ENCODE results near the gene PFN4. TPM values are rescaled to one million over a fixed set of nuclear protein-coding genes. Genes with fewer than 3 reads are reported as not detected.
"Not testable (repeated sequence)": the region's sequence is repeated elsewhere in the genome, so short reads cannot be mapped to it uniquely, and the experiment has no call there.

Gene PFN4
- total RNA-seq, 1 donor from 2014 or later, result 1.3 TPM

DNA sequence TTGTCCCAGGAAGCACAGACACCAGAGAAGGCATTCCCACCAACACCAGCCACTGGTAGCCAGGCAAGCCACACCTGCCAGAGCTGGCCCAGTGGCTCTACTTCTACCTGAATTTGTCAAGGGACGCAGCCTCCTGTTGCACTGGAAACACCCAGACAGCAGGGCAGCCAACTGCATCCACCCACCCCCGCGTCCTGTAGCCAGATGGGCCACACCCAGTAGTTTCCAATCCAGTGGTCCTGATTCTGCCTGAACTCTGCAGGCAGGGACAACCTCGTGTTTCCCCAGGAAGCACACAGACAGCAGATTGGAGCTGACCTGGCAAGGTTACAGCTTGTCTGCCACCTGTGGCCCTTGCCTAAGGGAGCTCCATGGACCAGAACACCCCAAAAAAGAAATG lies 18.2 kb downstream of the PFN4 start:
- Mint-ChIP-seq H3K27ac (no peak overlapping the region), H3K36me3 (peaks cover 45% of the 10 kb centered on the region), H3K9me3 (peaks cover 47% of the 10 kb centered on the region), H3K4me1 (no peaks in the 10 kb centered on the region), H3K27me3 (ENCODE audit: low read depth) (no peaks in the 10 kb centered on the region), H3K4me3 (no peak overlapping the region)
- TF ChIP-seq CTCF (IDR thresholded peaks at IDR 0.05; ENCODE audit: unreplicated experiment), result no peak
- no peak for DNase-seq (ENCODE audit: low spot score in 2 of 2, unreplicated experiment in 2 of 2)

DNA sequence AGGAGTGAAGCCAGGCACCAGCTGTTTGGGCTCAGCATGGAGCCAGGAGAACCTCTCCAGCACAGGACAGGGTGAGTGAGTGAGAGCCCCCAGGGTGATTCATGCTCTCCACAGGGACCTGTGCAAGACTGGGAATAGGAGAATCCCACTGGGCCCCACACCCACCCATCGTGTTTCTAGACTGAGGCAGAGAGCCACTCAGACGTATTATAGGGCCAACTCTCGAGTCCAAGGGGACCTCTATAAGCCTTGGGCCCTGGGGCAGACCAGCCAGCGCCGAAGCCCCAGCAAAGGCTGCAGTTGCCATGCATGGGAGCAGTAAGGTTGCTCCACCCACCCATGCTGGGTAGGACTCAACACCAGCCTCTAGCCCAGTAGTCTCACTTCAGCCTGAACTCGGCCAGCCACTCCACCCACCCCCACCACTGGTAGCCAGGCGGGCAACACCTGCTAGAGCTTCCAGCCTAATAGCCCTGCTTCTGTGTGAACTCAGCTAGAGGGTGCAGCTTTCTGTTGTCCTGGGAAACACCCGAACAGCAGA lies 19.0 kb downstream of the PFN4 start:
- no peak for DNase-seq (ENCODE audit: low spot score in 2 of 2, unreplicated experiment in 2 of 2)
- Mint-ChIP-seq H3K27me3 (ENCODE audit: low read depth) (no peaks in the 10 kb centered on the region), H3K27ac (no peak overlapping the region), H3K4me3 (no peak overlapping the region), H3K36me3 (peaks cover 48% of the 10 kb centered on the region), H3K4me1 (no peaks in the 10 kb centered on the region), H3K9me3 (peaks cover 46% of the 10 kb centered on the region)
- TF ChIP-seq CTCF (IDR thresholded peaks at IDR 0.05; ENCODE audit: unreplicated experiment), result no peak

DNA sequence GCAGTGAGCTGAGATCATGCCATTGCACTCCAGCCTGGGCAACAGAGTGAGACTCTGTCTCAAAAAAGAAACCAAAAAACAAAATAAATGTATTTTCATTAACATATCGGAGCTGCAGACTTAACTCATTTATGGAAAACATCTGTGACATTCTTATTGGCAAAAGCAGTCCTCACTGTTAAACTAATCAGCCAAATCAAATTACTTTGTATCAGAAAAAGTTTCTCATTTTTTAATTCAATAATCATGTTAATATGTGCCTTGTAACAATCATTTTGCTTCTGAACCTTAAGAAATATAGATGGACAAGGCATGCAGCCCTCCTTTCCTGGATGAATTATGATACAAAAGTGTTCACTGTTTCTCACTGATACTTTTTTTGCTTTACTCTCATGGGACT lies 20.5 kb downstream of the PFN4 start:
- H3K36me3 Mint-ChIP-seq, result peaks cover 49% of the 10 kb centered on the region
- H3K27ac Mint-ChIP-seq, result no peak overlapping the region
- peaks cover 50% of the 10 kb centered on the region for H3K9me3 Mint-ChIP-seq
- no peak for DNase-seq (ENCODE audit: low spot score in 2 of 2, unreplicated experiment in 2 of 2)
- no peak overlapping the region for H3K4me3 Mint-ChIP-seq
- no peaks in the 10 kb centered on the region for H3K27me3 Mint-ChIP-seq (ENCODE audit: low read depth)
- no peak for TF ChIP-seq CTCF (IDR thresholded peaks at IDR 0.05; ENCODE audit: unreplicated experiment)
- no peaks in the 10 kb centered on the region for H3K4me1 Mint-ChIP-seq

DNA sequence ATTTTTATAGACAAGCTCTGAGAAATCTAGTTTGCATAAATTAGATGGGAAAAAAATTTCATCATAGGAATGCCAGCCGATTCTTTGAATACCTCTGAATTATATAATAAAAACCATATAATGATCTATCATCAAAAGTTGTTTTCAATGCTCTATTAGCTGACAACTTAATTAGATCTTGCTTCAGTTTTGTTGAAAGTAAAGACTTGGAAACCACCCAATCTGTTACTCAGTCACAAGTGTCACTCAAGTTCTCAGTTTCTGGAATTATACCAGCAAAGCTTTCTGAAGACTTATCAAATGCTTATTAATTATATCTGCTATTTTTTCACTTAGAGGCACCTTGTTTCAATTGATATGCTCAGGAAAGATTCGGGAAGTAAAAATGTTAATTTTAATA lies 21.1 kb downstream of the PFN4 start:
- no peaks in the 10 kb centered on the region for H3K4me1 Mint-ChIP-seq
- H3K27ac Mint-ChIP-seq, result no peak overlapping the region
- peaks cover 50% of the 10 kb centered on the region for H3K9me3 Mint-ChIP-seq
- no peak for DNase-seq (ENCODE audit: low spot score in 2 of 2, unreplicated experiment in 2 of 2)
- H3K36me3 Mint-ChIP-seq, result peaks cover 48% of the 10 kb centered on the region
- no peaks in the 10 kb centered on the region for H3K27me3 Mint-ChIP-seq (ENCODE audit: low read depth)
- TF ChIP-seq CTCF (IDR thresholded peaks at IDR 0.05; ENCODE audit: unreplicated experiment), result no peak
- H3K4me3 Mint-ChIP-seq, result no peak overlapping the region

- peaks cover 48% of the 10 kb centered on the region for H3K9me3 Mint-ChIP-seq
- DNase-seq (ENCODE audit: low spot score in 2 of 2, unreplicated experiment in 2 of 2); H3K27me3 Mint-ChIP-seq (ENCODE audit: low read depth); H3K4me3 Mint-ChIP-seq; H3K27ac Mint-ChIP-seq; H3K4me1 Mint-ChIP-seq: not testable (repeated sequence)
- H3K36me3 Mint-ChIP-seq, result peaks cover 52% of the 10 kb centered on the region
Observed at GRCh38 chr2:24100732-24101131, 22.4 kb downstream of the PFN4 start.

DNA sequence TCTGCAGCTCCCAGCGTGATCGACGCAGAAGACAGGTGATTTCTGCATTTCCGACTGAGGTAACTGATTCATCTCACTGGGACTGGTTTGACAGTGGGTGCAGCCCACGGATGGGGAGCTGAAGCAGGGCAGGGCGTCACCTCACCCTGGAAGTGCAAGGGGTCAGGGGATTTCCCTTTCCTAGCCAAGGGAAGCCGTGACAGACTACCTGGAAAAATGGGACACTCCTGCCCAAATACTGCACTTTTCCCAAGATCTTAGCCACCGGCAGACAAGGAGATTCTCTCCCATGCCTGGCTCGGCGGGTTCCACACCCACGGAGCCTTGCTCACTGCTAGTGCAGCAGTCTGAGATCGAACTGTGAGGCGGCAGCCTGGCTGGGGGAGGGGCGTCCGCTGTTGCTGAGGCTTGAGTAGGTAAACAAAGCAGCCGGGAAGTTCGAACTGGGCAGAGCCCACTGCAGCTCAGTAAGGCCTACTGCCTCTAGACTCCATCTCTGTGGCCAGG lies 27.9 kb downstream of the PFN4 start:
- H3K4me1 Mint-ChIP-seq; H3K4me3 Mint-ChIP-seq; H3K27ac Mint-ChIP-seq; DNase-seq (ENCODE audit: low spot score in 2 of 2, unreplicated experiment in 2 of 2); H3K27me3 Mint-ChIP-seq (ENCODE audit: low read depth): not testable (repeated sequence)
- Mint-ChIP-seq H3K36me3 (peaks cover 47% of the 10 kb centered on the region), H3K9me3 (peaks cover 38% of the 10 kb centered on the region)

- H3K36me3 Mint-ChIP-seq, result peaks cover 49% of the 10 kb centered on the region
- not testable (repeated sequence) for H3K27ac Mint-ChIP-seq; H3K4me3 Mint-ChIP-seq; H3K27me3 Mint-ChIP-seq (ENCODE audit: low read depth); DNase-seq (ENCODE audit: low spot score in 2 of 2, unreplicated experiment in 2 of 2); H3K4me1 Mint-ChIP-seq
- H3K9me3 Mint-ChIP-seq, result peaks cover 22% of the 10 kb centered on the region
Observed at GRCh38 chr2:24093270-24093669, 29.9 kb downstream of the PFN4 start.
